IgD-negative memory B cell (primary cell): ENCODE data around the gene SYNGR2. TPM values are rescaled to one million over a fixed set of nuclear protein-coding genes. Genes with fewer than 3 reads are reported as not detected.

ENCODE experiments used
- H3K27ac Mint-ChIP-seq, 3 donors: one replicate each; pipeline ENCODE4 v1.8.0; 2020 to 2022; ENCODE audit warnings: mild to moderate bottlenecking in 3 of 3, mixed read lengths in 3 of 3, moderate library complexity in 1 of 3
- H3K27me3 Mint-ChIP-seq: one replicate; pipeline ENCODE4 v1.8.0; 2021; ENCODE audit warnings: mixed read lengths
- H3K36me3 Mint-ChIP-seq: one replicate; pipeline ENCODE4 v1.8.0; 2020; ENCODE audit warnings: mild to moderate bottlenecking, mixed read lengths
- H3K4me1 Mint-ChIP-seq, 3 donors: one replicate each; pipeline ENCODE4 v1.8.0; 2020 to 2022; ENCODE audit warnings: mixed read lengths in 3 of 3, mild to moderate bottlenecking in 1 of 3
- H3K4me3 Mint-ChIP-seq, 4 donors: one replicate each; pipeline ENCODE4 v1.8.0; 2020 to 2022; ENCODE audit warnings: mild to moderate bottlenecking in 4 of 4, mixed read lengths in 4 of 4, moderate library complexity in 3 of 4
- H3K9me3 Mint-ChIP-seq, 3 donors: one replicate each; pipeline ENCODE4 v1.8.0; 2020 to 2021; ENCODE audit warnings: mixed read lengths in 3 of 3, mild to moderate bottlenecking in 1 of 3
- polyA plus RNA-seq: library from polyadenylated mRNA; unstranded; fragments of 300-500 nt; fragmentation: Illumina TruSeq; gene quantifications from one replicate; pipeline ENCODE4 v1.2.3, GENCODE V29; 2021

The SYNGR2 gene
- polyA plus RNA-seq, 1 donor from 2014 or later: 633 TPM

- H3K4me3 Mint-ChIP-seq: no peak overlapping the region
- no peaks in the 10 kb centered on the region for H3K9me3 Mint-ChIP-seq
- H3K4me1 Mint-ChIP-seq: peaks cover 0 to 3% (median 0%) of the 10 kb centered on the region in 3 donors
- peaks cover 5% of the 10 kb centered on the region for H3K36me3 Mint-ChIP-seq
- no peak overlapping the region for H3K27ac Mint-ChIP-seq
- H3K27me3 Mint-ChIP-seq: no peaks in the 10 kb centered on the region
These were observed 40.1 kb downstream of the SYNGR2 start for GRCh38 chr17:78208486-78208885.

- no peaks in the 10 kb centered on the region for H3K27me3 Mint-ChIP-seq
These were observed 41.7 kb downstream of the SYNGR2 start for GRCh38 chr17:78210111-78210510.

GRCh38 chr17:78211032-78211431, 42.7 kb downstream of the SYNGR2 start:
- H3K9me3 Mint-ChIP-seq: no peaks in the 10 kb centered on the region

More at GRCh38 chr17:78210111-78210510, 41.7 kb downstream of the SYNGR2 start:
- no peak overlapping the region for H3K4me3 Mint-ChIP-seq
- H3K9me3 Mint-ChIP-seq: no peaks in the 10 kb centered on the region
- peaks cover 2% of the 10 kb centered on the region for H3K36me3 Mint-ChIP-seq
- H3K4me1 Mint-ChIP-seq: peaks cover 0 to 6% (median 5%) of the 10 kb centered on the region in 3 donors
- H3K27ac Mint-ChIP-seq: no peak overlapping the region

GRCh38 chr17:78214016-78214705, 45.8 kb downstream of the SYNGR2 start, which contains the start of gene BIRC5:
BIRC5 (plus strand) TSS chr17:78214253; CDS start chr17:78214317, 64 bp downstream.
- Mint-ChIP-seq H3K36me3 (peaks cover 2% of the 10 kb centered on the region), H3K4me1 (peaks cover 0 to 5% (median 3%) of the 10 kb centered on the region in 3 donors), H3K9me3 (no peaks in the 10 kb centered on the region), H3K27ac (no peak within 1 kb of the TSS), H3K4me3 (peak within 1 kb of the TSS in 3 of 4 donors; percentile 75 to 84 (median 79)), H3K27me3 (no peaks in the 10 kb centered on the region)

More at GRCh38 chr17:78211032-78211431, 42.7 kb downstream of the SYNGR2 start:
- H3K4me1 Mint-ChIP-seq: peaks cover 0 to 6% (median 5%) of the 10 kb centered on the region in 3 donors
- H3K4me3 Mint-ChIP-seq: peak overlapping the region in 1 of 4 donors; percentile 45
- peaks cover 2% of the 10 kb centered on the region for H3K36me3 Mint-ChIP-seq
- H3K27me3 Mint-ChIP-seq: no peaks in the 10 kb centered on the region
- H3K27ac Mint-ChIP-seq: no peak overlapping the region

- Mint-ChIP-seq H3K27me3 (no peaks in the 10 kb centered on the region), H3K4me1 (peaks cover 0 to 5% (median 3%) of the 10 kb centered on the region in 3 donors), H3K36me3 (peaks cover 2% of the 10 kb centered on the region), H3K27ac (no peak overlapping the region), H3K9me3 (no peaks in the 10 kb centered on the region), H3K4me3 (peak overlapping the region in 3 of 4 donors; percentile 75 to 84 (median 79))
These were observed 46.3 kb downstream of the SYNGR2 start for GRCh38 chr17:78214706-78215061.

- H3K36me3 Mint-ChIP-seq: peaks cover 3% of the 10 kb centered on the region
These were observed 51.2 kb downstream of the SYNGR2 start for GRCh38 chr17:78219396-78220150.

More at GRCh38 chr17:78219396-78220150, 51.2 kb downstream of the SYNGR2 start:
- Mint-ChIP-seq H3K27me3 (no peaks in the 10 kb centered on the region), H3K4me3 (no peak overlapping the region), H3K27ac (peak overlapping the region in 1 of 3 donors; percentile 18), H3K9me3 (no peaks in the 10 kb centered on the region), H3K4me1 (peaks cover 0 to 3% (median 0%) of the 10 kb centered on the region in 3 donors)

Other genes with a start within 250 kb of the SYNGR2 start
- gene TNRC6C, start 209.9 kb upstream of the SYNGR2 start, polyA plus RNA-seq: 3.0 TPM
- 212 TPM for gene TMC6, start 39.8 kb upstream of the SYNGR2 start, polyA plus RNA-seq
- gene TMC8, start 37.8 kb upstream of the SYNGR2 start, polyA plus RNA-seq: 97.5 TPM
- gene C17orf99, start 22.2 kb upstream of the SYNGR2 start, polyA plus RNA-seq: not detected
- 7.0 TPM for gene TK1, start 18.5 kb downstream of the SYNGR2 start, polyA plus RNA-seq
- gene AFMID, start 18.8 kb downstream of the SYNGR2 start, polyA plus RNA-seq: 21.3 TPM
- gene BIRC5, start 45.7 kb downstream of the SYNGR2 start, polyA plus RNA-seq: 0.25 TPM
- gene TMEM235, start 63.0 kb downstream of the SYNGR2 start, polyA plus RNA-seq: not detected
- 17.3 TPM for gene SOCS3, start 191.5 kb downstream of the SYNGR2 start, polyA plus RNA-seq
- gene PGS1, start 210.1 kb downstream of the SYNGR2 start, polyA plus RNA-seq: 49.7 TPM